DOHH2 (cell line): ENCODE measurements around the gene ITGB7.

Experiments
- CTCF ChIP-seq: fragments of 200-600 bp; sonication (generic); IDR thresholded peaks from one replicate; pipeline ENCODE4 v1.5.1; 2014; ENCODE audit warnings: antibody characterized with exemption, mild to moderate bottlenecking, low read depth, low read length; ENCODE audit not compliant: poor library complexity, severe bottlenecking
- EZH2phosphoT487 ChIP-seq: fragments of 200-600 bp; sonication (generic); IDR thresholded peaks from 2 replicates; pipeline ENCODE4 v1.6.1; 2017; ENCODE audit warnings: borderline replicate concordance, mild to moderate bottlenecking, antibody characterized with exemption, low read length, moderate library complexity, mixed read lengths

- TF ChIP-seq CTCF (no peak), EZH2phosphoT487 (no peak)
Observed at GRCh38 chr12:53201639-53202038, 5.4 kb downstream of the ITGB7 start.
